ENCODE data around the gene GMPPA. TPM values are rescaled to one million over a fixed set of nuclear protein-coding genes. Genes with fewer than 3 reads are reported as not detected.

Gene GMPPA
- total and polyA plus RNA-seq, 4 donors = 20.2 to 59.4 (median 43.4) TPM

GRCh38 chr2:219497495-219498279, 1.0 kb upstream of the GMPPA start:
- WGBS = 3% methylated on average over 59 of the region's 59 CpGs
- Histone ChIP-seq H3K9me3 (ENCODE audit: control insufficient read depth in 4 of 4, low read length in 3 of 4) (no peaks in the 10 kb centered on the region), H3K4me1 (ENCODE audit: control insufficient read depth in 4 of 4, insufficient read depth in 4 of 4, low read length in 3 of 4) (peaks cover 6 to 32% (median 22%) of the 10 kb centered on the region in 4 donors), H3K4me3 (ENCODE audit: low read depth in 1 of 3, low read length in 3 of 3) (peak overlapping the region; percentile 60 to 94 (median 66)), H3K27ac (ENCODE audit: low read depth in 1 of 2, low read length in 2 of 2) (peak overlapping the region; percentile 93 to 95), H3K36me3 (ENCODE audit: control insufficient read depth in 4 of 4, insufficient read depth in 3 of 4, low read depth in 1 of 4, low read length in 3 of 4) (peaks cover 0 to 3% (median under 1%) of the 10 kb centered on the region in 4 donors), H3K9ac (ENCODE audit: low read depth in 1 of 2, low read length in 2 of 2) (peak overlapping the region; percentile 42 to 81), H3K27me3 (ENCODE audit: control insufficient read depth in 4 of 4, insufficient read depth in 4 of 4, low read length in 3 of 4) (no peaks in the 10 kb centered on the region)
- TF ChIP-seq, protein P1, sequence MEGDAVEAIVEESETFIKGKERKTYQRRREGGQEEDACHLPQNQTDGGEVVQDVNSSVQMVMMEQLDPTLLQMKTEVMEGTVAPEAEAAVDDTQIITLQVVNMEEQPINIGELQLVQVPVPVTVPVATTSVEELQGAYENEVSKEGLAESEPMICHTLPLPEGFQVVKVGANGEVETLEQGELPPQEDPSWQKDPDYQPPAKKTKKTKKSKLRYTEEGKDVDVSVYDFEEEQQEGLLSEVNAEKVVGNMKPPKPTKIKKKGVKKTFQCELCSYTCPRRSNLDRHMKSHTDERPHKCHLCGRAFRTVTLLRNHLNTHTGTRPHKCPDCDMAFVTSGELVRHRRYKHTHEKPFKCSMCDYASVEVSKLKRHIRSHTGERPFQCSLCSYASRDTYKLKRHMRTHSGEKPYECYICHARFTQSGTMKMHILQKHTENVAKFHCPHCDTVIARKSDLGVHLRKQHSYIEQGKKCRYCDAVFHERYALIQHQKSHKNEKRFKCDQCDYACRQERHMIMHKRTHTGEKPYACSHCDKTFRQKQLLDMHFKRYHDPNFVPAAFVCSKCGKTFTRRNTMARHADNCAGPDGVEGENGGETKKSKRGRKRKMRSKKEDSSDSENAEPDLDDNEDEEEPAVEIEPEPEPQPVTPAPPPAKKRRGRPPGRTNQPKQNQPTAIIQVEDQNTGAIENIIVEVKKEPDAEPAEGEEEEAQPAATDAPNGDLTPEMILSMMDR (IDR thresholded peaks at IDR 0.05; ENCODE audit: low read depth, low read length, missing input control) = no peak
- TF ChIP-seq NR2F2 (IDR thresholded peaks at IDR 0.05) = no peak
- no peak for TF ChIP-seq EGR1 (IDR thresholded peaks at IDR 0.05; ENCODE audit: low read depth in 2 of 2)
- no peak for TF ChIP-seq FOXA2 (IDR thresholded peaks at IDR 0.05)
- TF ChIP-seq, protein P2, sequence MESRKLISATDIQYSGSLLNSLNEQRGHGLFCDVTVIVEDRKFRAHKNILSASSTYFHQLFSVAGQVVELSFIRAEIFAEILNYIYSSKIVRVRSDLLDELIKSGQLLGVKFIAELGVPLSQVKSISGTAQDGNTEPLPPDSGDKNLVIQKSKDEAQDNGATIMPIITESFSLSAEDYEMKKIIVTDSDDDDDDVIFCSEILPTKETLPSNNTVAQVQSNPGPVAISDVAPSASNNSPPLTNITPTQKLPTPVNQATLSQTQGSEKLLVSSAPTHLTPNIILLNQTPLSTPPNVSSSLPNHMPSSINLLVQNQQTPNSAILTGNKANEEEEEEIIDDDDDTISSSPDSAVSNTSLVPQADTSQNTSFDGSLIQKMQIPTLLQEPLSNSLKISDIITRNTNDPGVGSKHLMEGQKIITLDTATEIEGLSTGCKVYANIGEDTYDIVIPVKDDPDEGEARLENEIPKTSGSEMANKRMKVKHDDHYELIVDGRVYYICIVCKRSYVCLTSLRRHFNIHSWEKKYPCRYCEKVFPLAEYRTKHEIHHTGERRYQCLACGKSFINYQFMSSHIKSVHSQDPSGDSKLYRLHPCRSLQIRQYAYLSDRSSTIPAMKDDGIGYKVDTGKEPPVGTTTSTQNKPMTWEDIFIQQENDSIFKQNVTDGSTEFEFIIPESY (IDR thresholded peaks at IDR 0.05) = no peak
- no peak for TF ChIP-seq GABPA (IDR thresholded peaks at IDR 0.05 in 1 of 2, conservative IDR thresholded peaks at IDR 0.05 in 1 of 2)
- TF ChIP-seq SP1 (IDR thresholded peaks at IDR 0.05) = no peak
- no peak for TF ChIP-seq HNF4A (conservative IDR thresholded peaks at IDR 0.05)
- TF ChIP-seq RAD21 (IDR thresholded peaks at IDR 0.05) = no peak
- no peak for TF ChIP-seq YY1 (IDR thresholded peaks at IDR 0.05)
- TF ChIP-seq, protein P3, sequence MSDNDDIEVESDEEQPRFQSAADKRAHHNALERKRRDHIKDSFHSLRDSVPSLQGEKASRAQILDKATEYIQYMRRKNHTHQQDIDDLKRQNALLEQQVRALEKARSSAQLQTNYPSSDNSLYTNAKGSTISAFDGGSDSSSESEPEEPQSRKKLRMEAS (IDR thresholded peaks at IDR 0.05) = no peak
- no peak for TF ChIP-seq REST (IDR thresholded peaks at IDR 0.05)
- TF ChIP-seq FOXA1 (IDR thresholded peaks at IDR 0.05) = no peak
- TF ChIP-seq, protein P4, sequence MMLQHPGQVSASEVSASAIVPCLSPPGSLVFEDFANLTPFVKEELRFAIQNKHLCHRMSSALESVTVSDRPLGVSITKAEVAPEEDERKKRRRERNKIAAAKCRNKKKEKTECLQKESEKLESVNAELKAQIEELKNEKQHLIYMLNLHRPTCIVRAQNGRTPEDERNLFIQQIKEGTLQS (IDR thresholded peaks at IDR 0.05) = no peak
- no peak for TF ChIP-seq JUND (IDR thresholded peaks at IDR 0.05)
- TF ChIP-seq RXRA (IDR thresholded peaks at IDR 0.05) = no peak
- no peak for TF ChIP-seq TAF1 (conservative IDR thresholded peaks at IDR 0.05)
- DNase-seq (ENCODE audit: low spot score) = peak; percentile 82

Data from liver (tissue), 9 donors.